GM23338 (cell line): ENCODE measurements around the gene FUT7. TPM values are rescaled to one million over a fixed set of nuclear protein-coding genes. Genes with fewer than 3 reads are reported as not detected.

Experiments
- ATAC-seq: fragments of 200-7000 bp; cut with Tn5 transposase; 3 replicates; pipeline ENCODE4 v1.9.1; 2020
- DNase-seq: peaks from one replicate; pipeline ENCODE4 v3.0.0-alpha.2; 2015; ENCODE audit warnings: low spot score
- H2AFZ ChIP-seq: fragments of 200-600 bp; sonication (generic); 2 replicates; pipeline ENCODE4 v1.8.0; 2016; ENCODE audit warnings: antibody characterized with exemption, mild to moderate bottlenecking, moderate library complexity
- H3F3A ChIP-seq: fragments of 200-600 bp; sonication (generic); replicated peaks from 2 replicates; pipeline ENCODE4 v1.8.0; 2017; ENCODE audit warnings: antibody characterized with exemption, mixed run types, low read depth
- H3K27ac ChIP-seq: fragments of 200-600 bp; sonication (generic); 2 replicates; pipeline ENCODE4 v1.6.1; 2016; ENCODE audit warnings: low read depth
- H3K27me3 ChIP-seq: fragments of 200-600 bp; sonication (generic); 2 replicates; pipeline ENCODE4 v1.8.0; 2016; ENCODE audit warnings: mild to moderate bottlenecking, mixed run types, moderate library complexity; ENCODE audit not compliant: insufficient read depth
- H3K36me3 ChIP-seq: fragments of 200-600 bp; sonication (generic); 2 replicates; pipeline ENCODE4 v1.8.0; 2016; ENCODE audit warnings: mild to moderate bottlenecking; ENCODE audit not compliant: insufficient read depth
- H3K4me1 ChIP-seq: fragments of 200-600 bp; sonication (generic); 2 replicates; pipeline ENCODE4 v1.8.0; 2016; ENCODE audit warnings: mild to moderate bottlenecking, moderate library complexity; ENCODE audit not compliant: insufficient read depth
- H3K4me2 ChIP-seq: fragments of 200-600 bp; sonication (generic); 2 replicates; pipeline ENCODE4 v1.7.1; 2017; ENCODE audit warnings: mixed run types
- H3K4me3 ChIP-seq: fragments of 200-600 bp; sonication (generic); 2 replicates; pipeline ENCODE4 v1.6.1; 2016; ENCODE audit warnings: mixed run types
- H3K79me2 ChIP-seq: fragments of 200-600 bp; sonication (generic); replicated peaks from 2 replicates; pipeline ENCODE4 v1.8.0; 2017; ENCODE audit warnings: mild to moderate bottlenecking; ENCODE audit not compliant: insufficient read depth
- H3K9me2 ChIP-seq: fragments of 200-600 bp; sonication (generic); 2 replicates; pipeline ENCODE4 v1.8.0; 2017; ENCODE audit not compliant: insufficient read depth
- H4K20me1 ChIP-seq: fragments of 200-600 bp; sonication (generic); replicated peaks from 2 replicates; pipeline ENCODE4 v1.8.0; 2017; ENCODE audit warnings: mild to moderate bottlenecking; ENCODE audit not compliant: insufficient read depth
- H3K27ac Mint-ChIP-seq: 2 replicates; pipeline ENCODE4 v1.8.0; 2020; ENCODE audit warnings: inconsistent platforms, mild to moderate bottlenecking, moderate library complexity, mixed read lengths
- H3K27me3 Mint-ChIP-seq: 3 replicates; pipeline ENCODE4 v1.8.0; 2022; ENCODE audit warnings: low read depth, mild to moderate bottlenecking, moderate library complexity, mixed read lengths, inconsistent platforms; ENCODE audit not compliant: insufficient read depth, poor library complexity
- H3K36me3 Mint-ChIP-seq: 3 replicates; pipeline ENCODE4 v1.8.0; 2021; ENCODE audit warnings: low read depth, mild to moderate bottlenecking, inconsistent platforms, moderate library complexity, mixed read lengths
- H3K4me1 Mint-ChIP-seq: 3 replicates; pipeline ENCODE4 v1.8.0; 2020; ENCODE audit warnings: mild to moderate bottlenecking, inconsistent platforms, mixed read lengths
- H3K4me3 Mint-ChIP-seq: 3 replicates; pipeline ENCODE4 v1.8.0; 2021; ENCODE audit warnings: moderate library complexity, mild to moderate bottlenecking, inconsistent platforms, mixed read lengths
- H3K9me3 Mint-ChIP-seq: 3 replicates; pipeline ENCODE4 v1.8.0; 2020; ENCODE audit warnings: moderate library complexity, mild to moderate bottlenecking, inconsistent platforms, mixed read lengths
- CREB1 ChIP-seq: fragments of 250-450 bp; sonication (Bioruptor Pico); IDR thresholded peaks from 2 replicates; pipeline ENCODE4 v1.5.0; 2020; ENCODE audit warnings: low read depth, mild to moderate bottlenecking, moderate library complexity
- CTCF ChIP-seq, 2 experiments: fragments of 200-600 bp in 1 of 2; sonication (generic) in 1 of 2; conservative IDR thresholded peaks; 2 replicates each; pipeline versions ENCODE4 v1.5.1 to v1.6.1; 2016 to 2017; ENCODE audit warnings: antibody characterized with exemption in 2 of 2, low read depth in 2 of 2, mild to moderate bottlenecking in 2 of 2, moderate library complexity in 1 of 2
- EZH2 ChIP-seq: fragments of 200-600 bp; sonication (generic); IDR thresholded peaks from one replicate; pipeline ENCODE4 v1.8.0; 2017; ENCODE audit warnings: antibody characterized with exemption, mild to moderate bottlenecking, low read depth; ENCODE audit not compliant: unreplicated experiment
- EZH2phosphoT487 ChIP-seq: fragments of 200-600 bp; sonication (generic); IDR thresholded peaks from one replicate; pipeline ENCODE4 v1.8.1; 2018; ENCODE audit warnings: antibody characterized with exemption; ENCODE audit not compliant: unreplicated experiment
- JUNB ChIP-seq: IDR thresholded peaks from one replicate; pipeline ENCODE4 v1.6.1; 2016; ENCODE audit warnings: antibody characterized with exemption; ENCODE audit not compliant: unreplicated experiment
- NANOG ChIP-seq: IDR thresholded peaks from 2 replicates; pipeline ENCODE4 v1.6.1; 2016; ENCODE audit warnings: antibody characterized with exemption, borderline replicate concordance
- STAT1 ChIP-seq: IDR thresholded peaks from one replicate; pipeline ENCODE4 v1.6.1; 2016; ENCODE audit warnings: antibody characterized with exemption; ENCODE audit not compliant: unreplicated experiment
- ZNF114 ChIP-seq: fragments of 250-450 bp; sonication (Bioruptor Pico); IDR thresholded peaks from 2 replicates; pipeline ENCODE4 v1.5.0; 2020; ENCODE audit warnings: mild to moderate bottlenecking, moderate library complexity
- ZNF331 ChIP-seq: fragments of 250-450 bp; sonication (Bioruptor Pico); IDR thresholded peaks from 2 replicates; pipeline ENCODE4 v1.5.0; 2020; ENCODE audit warnings: low read depth, mild to moderate bottlenecking, moderate library complexity
- polyA plus RNA-seq: library from polyadenylated mRNA; unstranded; fragments of >200 nt; fragmentation: Nextera tagmentation; extraction: Ambion mirVana; gene quantifications from 2 replicates; pipeline ENCODE4 v1.2.1, GENCODE V29; 2016
- total RNA-seq: library from RNA; depleted of rRNA; stranded (reverse); fragments of >200 nt; shearing (Covaris generic); gene quantifications from 2 replicates; pipeline ENCODE4 v1.2.3, GENCODE V29; 2014
- TF ChIP-seq, protein P1 (sequence below): fragments of 250-450 bp; sonication (Bioruptor Pico); IDR thresholded peaks from 2 replicates; pipeline ENCODE4 v1.5.0; 2020; ENCODE audit warnings: mild to moderate bottlenecking, moderate library complexity
- TF ChIP-seq, protein P2 (sequence below): IDR thresholded peaks from 2 replicates; pipeline ENCODE4 v1.6.1; 2016; ENCODE audit warnings: antibody characterized with exemption

Gene FUT7
- total and polyA plus RNA-seq, 2 experiments from 2014 or later = not detected

DNA sequence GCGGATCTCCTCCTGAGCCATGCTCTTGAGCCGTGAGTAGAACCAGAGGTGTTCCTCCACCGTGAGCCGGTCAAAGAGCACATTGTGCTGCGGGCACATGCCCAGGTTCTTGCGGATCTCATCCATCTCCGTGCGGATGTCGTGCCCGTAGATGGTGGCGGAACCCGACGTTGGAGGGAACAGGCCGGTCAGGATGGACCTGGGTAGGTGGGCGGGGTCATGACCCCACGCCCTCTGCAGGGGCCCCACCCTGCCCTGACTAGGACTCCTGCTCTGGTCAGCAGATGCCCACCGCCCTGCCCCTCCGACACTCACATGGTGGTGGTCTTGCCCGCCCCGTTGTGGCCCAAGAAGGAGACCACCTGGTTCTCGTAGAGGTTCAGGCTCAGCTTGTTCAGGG, 15.9 kb downstream of the FUT7 start:
- Histone ChIP-seq H3K79me2 (no peaks in the 10 kb centered on the region), H3F3A (no peaks in the 10 kb centered on the region), H4K20me1 (no peaks in the 10 kb centered on the region), H3K4me2 (no peak overlapping the region), H3K27ac (no peak overlapping the region), H3K4me3 (no peak overlapping the region), H3K27me3 (no peaks in the 10 kb centered on the region), H3K36me3 (no peaks in the 10 kb centered on the region), H2AFZ (no peak overlapping the region), H3K9me2 (no peaks in the 10 kb centered on the region), H3K4me1 (no peaks in the 10 kb centered on the region)
- Mint-ChIP-seq H3K9me3 (no peaks in the 10 kb centered on the region), H3K36me3 (peaks cover 2% of the 10 kb centered on the region; the same call in 1 of the 3 replicates), H3K27me3 (peaks cover 4% of the 10 kb centered on the region), H3K27ac (no peak overlapping the region), H3K4me3 (no peak overlapping the region), H3K4me1 (no peaks in the 10 kb centered on the region)
- TF ChIP-seq ZNF114 = no peak
- TF ChIP-seq STAT1 = no peak
- no peak for TF ChIP-seq NANOG
- TF ChIP-seq JUNB = no peak
- no peak for TF ChIP-seq CTCF (conservative IDR thresholded peaks at IDR 0.05; ENCODE audit: low read depth in 2 of 2)
- TF ChIP-seq, protein P1, sequence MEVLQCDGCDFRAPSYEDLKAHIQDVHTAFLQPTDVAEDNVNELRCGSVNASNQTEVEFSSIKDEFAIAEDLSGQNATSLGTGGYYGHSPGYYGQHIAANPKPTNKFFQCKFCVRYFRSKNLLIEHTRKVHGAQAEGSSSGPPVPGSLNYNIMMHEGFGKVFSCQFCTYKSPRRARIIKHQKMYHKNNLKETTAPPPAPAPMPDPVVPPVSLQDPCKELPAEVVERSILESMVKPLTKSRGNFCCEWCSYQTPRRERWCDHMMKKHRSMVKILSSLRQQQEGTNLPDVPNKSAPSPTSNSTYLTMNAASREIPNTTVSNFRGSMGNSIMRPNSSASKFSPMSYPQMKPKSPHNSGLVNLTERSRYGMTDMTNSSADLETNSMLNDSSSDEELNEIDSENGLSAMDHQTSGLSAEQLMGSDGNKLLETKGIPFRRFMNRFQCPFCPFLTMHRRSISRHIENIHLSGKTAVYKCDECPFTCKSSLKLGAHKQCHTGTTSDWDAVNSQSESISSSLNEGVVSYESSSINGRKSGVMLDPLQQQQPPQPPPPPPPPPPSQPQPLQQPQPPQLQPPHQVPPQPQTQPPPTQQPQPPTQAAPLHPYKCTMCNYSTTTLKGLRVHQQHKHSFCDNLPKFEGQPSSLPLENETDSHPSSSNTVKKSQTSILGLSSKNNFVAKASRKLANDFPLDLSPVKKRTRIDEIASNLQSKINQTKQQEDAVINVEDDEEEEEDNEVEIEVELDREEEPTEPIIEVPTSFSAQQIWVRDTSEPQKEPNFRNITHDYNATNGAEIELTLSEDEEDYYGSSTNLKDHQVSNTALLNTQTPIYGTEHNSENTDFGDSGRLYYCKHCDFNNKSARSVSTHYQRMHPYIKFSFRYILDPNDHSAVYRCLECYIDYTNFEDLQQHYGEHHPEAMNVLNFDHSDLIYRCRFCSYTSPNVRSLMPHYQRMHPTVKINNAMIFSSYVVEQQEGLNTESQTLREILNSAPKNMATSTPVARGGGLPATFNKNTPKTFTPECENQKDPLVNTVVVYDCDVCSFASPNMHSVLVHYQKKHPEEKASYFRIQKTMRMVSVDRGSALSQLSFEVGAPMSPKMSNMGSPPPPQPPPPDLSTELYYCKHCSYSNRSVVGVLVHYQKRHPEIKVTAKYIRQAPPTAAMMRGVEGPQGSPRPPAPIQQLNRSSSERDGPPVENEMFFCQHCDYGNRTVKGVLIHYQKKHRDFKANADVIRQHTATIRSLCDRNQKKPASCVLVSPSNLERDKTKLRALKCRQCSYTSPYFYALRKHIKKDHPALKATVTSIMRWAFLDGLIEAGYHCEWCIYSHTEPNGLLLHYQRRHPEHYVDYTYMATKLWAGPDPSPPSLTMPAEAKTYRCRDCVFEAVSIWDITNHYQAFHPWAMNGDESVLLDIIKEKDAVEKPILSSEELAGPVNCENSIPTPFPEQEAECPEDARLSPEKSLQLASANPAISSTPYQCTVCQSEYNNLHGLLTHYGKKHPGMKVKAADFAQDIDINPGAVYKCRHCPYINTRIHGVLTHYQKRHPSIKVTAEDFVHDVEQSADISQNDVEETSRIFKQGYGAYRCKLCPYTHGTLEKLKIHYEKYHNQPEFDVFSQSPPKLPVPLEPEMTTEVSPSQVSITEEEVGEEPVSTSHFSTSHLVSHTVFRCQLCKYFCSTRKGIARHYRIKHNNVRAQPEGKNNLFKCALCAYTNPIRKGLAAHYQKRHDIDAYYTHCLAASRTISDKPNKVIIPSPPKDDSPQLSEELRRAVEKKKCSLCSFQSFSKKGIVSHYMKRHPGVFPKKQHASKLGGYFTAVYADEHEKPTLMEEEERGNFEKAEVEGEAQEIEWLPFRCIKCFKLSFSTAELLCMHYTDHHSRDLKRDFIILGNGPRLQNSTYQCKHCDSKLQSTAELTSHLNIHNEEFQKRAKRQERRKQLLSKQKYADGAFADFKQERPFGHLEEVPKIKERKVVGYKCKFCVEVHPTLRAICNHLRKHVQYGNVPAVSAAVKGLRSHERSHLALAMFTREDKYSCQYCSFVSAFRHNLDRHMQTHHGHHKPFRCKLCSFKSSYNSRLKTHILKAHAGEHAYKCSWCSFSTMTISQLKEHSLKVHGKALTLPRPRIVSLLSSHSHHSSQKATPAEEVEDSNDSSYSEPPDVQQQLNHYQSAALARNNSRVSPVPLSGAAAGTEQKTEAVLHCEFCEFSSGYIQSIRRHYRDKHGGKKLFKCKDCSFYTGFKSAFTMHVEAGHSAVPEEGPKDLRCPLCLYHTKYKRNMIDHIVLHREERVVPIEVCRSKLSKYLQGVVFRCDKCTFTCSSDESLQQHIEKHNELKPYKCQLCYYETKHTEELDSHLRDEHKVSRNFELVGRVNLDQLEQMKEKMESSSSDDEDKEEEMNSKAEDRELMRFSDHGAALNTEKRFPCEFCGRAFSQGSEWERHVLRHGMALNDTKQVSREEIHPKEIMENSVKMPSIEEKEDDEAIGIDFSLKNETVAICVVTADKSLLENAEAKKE (CRISPR knock-in tag) = no peak
- TF ChIP-seq, protein P2, sequence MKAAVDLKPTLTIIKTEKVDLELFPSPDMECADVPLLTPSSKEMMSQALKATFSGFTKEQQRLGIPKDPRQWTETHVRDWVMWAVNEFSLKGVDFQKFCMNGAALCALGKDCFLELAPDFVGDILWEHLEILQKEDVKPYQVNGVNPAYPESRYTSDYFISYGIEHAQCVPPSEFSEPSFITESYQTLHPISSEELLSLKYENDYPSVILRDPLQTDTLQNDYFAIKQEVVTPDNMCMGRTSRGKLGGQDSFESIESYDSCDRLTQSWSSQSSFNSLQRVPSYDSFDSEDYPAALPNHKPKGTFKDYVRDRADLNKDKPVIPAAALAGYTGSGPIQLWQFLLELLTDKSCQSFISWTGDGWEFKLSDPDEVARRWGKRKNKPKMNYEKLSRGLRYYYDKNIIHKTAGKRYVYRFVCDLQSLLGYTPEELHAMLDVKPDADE = no peak
- TF ChIP-seq ZNF331 (CRISPR knock-in tag) = no peak
- no peak for TF ChIP-seq CREB1
- no peak for TF ChIP-seq EZH2
- no peak for TF ChIP-seq EZH2phosphoT487
- ATAC-seq = no peak
- DNase-seq = no peak
